Liver (tissue), 9 donors: ENCODE results near the gene ARPC1A. TPM values are rescaled to one million over a fixed set of nuclear protein-coding genes. Genes with fewer than 3 reads are reported as not detected.

Experiments
- DNase-seq: peaks from one replicate; pipeline ENCODE4 v3.0.0-alpha.2; 2017; ENCODE audit warnings: low spot score
- H3K27ac ChIP-seq, 2 donors: one replicate each; pipeline ENCODE4 v1.7.0; 2013; ENCODE audit warnings: inconsistent platforms in 2 of 2, low read length in 2 of 2, control low read depth in 1 of 2, low read depth in 1 of 2, mild to moderate bottlenecking in 1 of 2
- H3K27me3 ChIP-seq, 4 donors: one replicate each; pipeline versions ENCODE4 v1.6.1 to v1.7.0; 2013; ENCODE audit warnings: low read length in 3 of 4, inconsistent platforms in 1 of 4, mild to moderate bottlenecking in 1 of 4, moderate library complexity in 1 of 4; ENCODE audit not compliant: control insufficient read depth in 4 of 4, insufficient read depth in 4 of 4
- H3K36me3 ChIP-seq, 4 donors: one replicate each; pipeline versions ENCODE4 v1.6.1 to v1.7.0; 2013; ENCODE audit warnings: low read length in 3 of 4, mild to moderate bottlenecking in 3 of 4, low read depth in 1 of 4, moderate library complexity in 1 of 4; ENCODE audit not compliant: control insufficient read depth in 4 of 4, insufficient read depth in 3 of 4
- H3K4me1 ChIP-seq, 4 donors: one replicate each; pipeline versions ENCODE4 v1.6.1 to v1.7.0; 2013; ENCODE audit warnings: low read length in 3 of 4, mild to moderate bottlenecking in 3 of 4, moderate library complexity in 1 of 4; ENCODE audit not compliant: control insufficient read depth in 4 of 4, insufficient read depth in 4 of 4
- H3K4me3 ChIP-seq, 3 donors: one replicate each; pipeline versions ENCODE4 v1.6.1 to v1.7.0; 2013; ENCODE audit warnings: low read length in 3 of 3, control low read depth in 1 of 3, low read depth in 1 of 3, mild to moderate bottlenecking in 1 of 3
- H3K9ac ChIP-seq, 2 donors: one replicate each; pipeline ENCODE4 v1.7.0; 2013; ENCODE audit warnings: low read length in 2 of 2, mild to moderate bottlenecking in 2 of 2, moderate library complexity in 2 of 2, control low read depth in 1 of 2, low read depth in 1 of 2
- H3K9me3 ChIP-seq, 4 donors: one replicate each; pipeline versions ENCODE4 v1.6.1 to v1.7.0; 2013; ENCODE audit warnings: low read length in 3 of 4; ENCODE audit not compliant: control insufficient read depth in 4 of 4
- ATF3 ChIP-seq: IDR thresholded peaks from 2 replicates; pipeline ENCODE4 v1.6.1; 2016; ENCODE audit warnings: antibody characterized with exemption
- CTCF ChIP-seq: fragments of 150-350 bp; IDR thresholded peaks from 2 replicates; pipeline ENCODE4 v1.5.1; 2017; ENCODE audit warnings: improper control_type of control experiment, low read depth, low read length; ENCODE audit not compliant: missing input control
- FOXA1 ChIP-seq: IDR thresholded peaks from 2 replicates; pipeline ENCODE4 v1.6.1; 2016; ENCODE audit warnings: antibody characterized with exemption
- FOXA2 ChIP-seq: IDR thresholded peaks from 2 replicates; pipeline ENCODE4 v1.6.1; 2016; ENCODE audit warnings: antibody characterized with exemption
- GABPA ChIP-seq, 2 donors: IDR thresholded peaks in 1 of 2; conservative IDR thresholded peaks in 1 of 2; 2 replicates each; pipeline ENCODE4 v1.6.1; 2016; ENCODE audit warnings: antibody characterized with exemption in 2 of 2, mild to moderate bottlenecking in 1 of 2, moderate library complexity in 1 of 2
- HNF4A ChIP-seq, 2 donors: conservative IDR thresholded peaks; 2 replicates each; pipeline ENCODE4 v1.6.1; 2016; ENCODE audit warnings: antibody characterized with exemption in 2 of 2, mild to moderate bottlenecking in 2 of 2
- HNF4G ChIP-seq: IDR thresholded peaks from 2 replicates; pipeline ENCODE4 v1.6.1; 2016; ENCODE audit warnings: antibody characterized with exemption
- JUND ChIP-seq, 2 donors: IDR thresholded peaks; 2 replicates each; pipeline ENCODE4 v1.6.1; 2016; ENCODE audit warnings: antibody characterized with exemption in 2 of 2
- MAX ChIP-seq: IDR thresholded peaks from 2 replicates; pipeline ENCODE4 v1.6.1; 2016; ENCODE audit warnings: antibody characterized with exemption
- NR2F2 ChIP-seq: IDR thresholded peaks from 2 replicates; pipeline ENCODE4 v1.6.1; 2016; ENCODE audit warnings: antibody characterized with exemption
- RAD21 ChIP-seq, 2 donors: IDR thresholded peaks; 2 replicates each; pipeline ENCODE4 v1.6.1; 2016; ENCODE audit warnings: antibody characterized with exemption in 2 of 2, mild to moderate bottlenecking in 2 of 2
- RXRA ChIP-seq, 2 donors: IDR thresholded peaks; 2 replicates each; pipeline ENCODE4 v1.6.1; 2017 to 2018; ENCODE audit warnings: antibody characterized with exemption in 2 of 2, mild to moderate bottlenecking in 1 of 2
- SP1 ChIP-seq: IDR thresholded peaks from 2 replicates; pipeline ENCODE4 v1.6.1; 2018; ENCODE audit warnings: antibody characterized with exemption, mild to moderate bottlenecking
- TAF1 ChIP-seq: conservative IDR thresholded peaks from 2 replicates; pipeline ENCODE4 v1.6.1; 2016; ENCODE audit warnings: antibody characterized with exemption, mild to moderate bottlenecking
- YY1 ChIP-seq: IDR thresholded peaks from 2 replicates; pipeline ENCODE4 v1.6.1; 2016; ENCODE audit warnings: antibody characterized with exemption, mild to moderate bottlenecking
- ZBTB33 ChIP-seq: IDR thresholded peaks from 2 replicates; pipeline ENCODE4 v1.6.1; 2016; ENCODE audit warnings: antibody characterized with exemption
- WGBS: extraction: QIAGEN DNeasy Blood & Tissue Kit; methylation state at CpG from one replicate; pipeline ENCODE4 v1.1.7; 2013; 5-methylcytosine and 5-hydroxymethylcytosine counted together
- polyA plus RNA-seq, 2 donors: library from polyadenylated mRNA; stranded (reverse) in 1 of 2; unstranded in 1 of 2; fragments of 200-250 nt in 1 of 2; fragments of >200 nt in 1 of 2; fragmentation: Nextera tagmentation in 1 of 2; extraction: Ambion mirVana in 1 of 2; gene quantifications; one replicate each; pipeline versions ENCODE4 v1.2.1 to v1.2.3, GENCODE V29; 2013 to 2015
- total RNA-seq, 2 donors: library from RNA; depleted of rRNA; stranded (reverse); fragments of >200 nt; gene quantifications; one replicate each; pipeline ENCODE4 v1.2.3, GENCODE V29; 2014
- TF ChIP-seq, protein P1 (sequence below): IDR thresholded peaks from 2 replicates; pipeline ENCODE4 v1.6.1; 2016; ENCODE audit warnings: antibody characterized with exemption, mild to moderate bottlenecking
- donor health status: healthy.
- donor health status: healthy.
- donor health status: healthy.
- donor health status: healthy.
- donor health status: healthy.

Gene ARPC1A
- total and polyA plus RNA-seq, 4 donors, result 46.7 to 84.0 (median 60.8) TPM

DNA sequence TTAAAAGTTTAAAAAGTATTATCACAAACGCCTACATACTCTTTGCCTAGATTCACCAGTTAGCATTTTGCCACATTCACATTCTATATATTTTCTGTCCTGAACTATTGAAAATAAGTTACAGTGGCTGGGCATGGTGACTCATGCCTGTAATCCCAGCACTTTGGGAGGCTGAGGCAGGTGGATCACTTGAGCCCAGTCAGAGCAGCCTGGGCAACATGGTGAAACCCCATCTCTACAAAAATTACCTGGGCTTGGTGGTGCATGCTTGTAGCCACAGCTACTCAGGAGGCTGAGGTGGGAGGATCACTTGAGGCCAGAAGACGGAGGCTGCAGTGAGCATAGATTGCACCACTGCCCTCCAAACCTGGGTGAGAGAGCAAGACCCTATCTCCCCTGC is 5.3 kb downstream of the ARPC1A start:
- peaks cover 9 to 26% (median 16%) of the 10 kb centered on the region in 4 donors for H3K4me1 ChIP-seq
- TF ChIP-seq FOXA1 (no peak), HNF4G (no peak), CTCF (no peak), TAF1 (no peak), RXRA (IDR thresholded peaks at IDR 0.05) (no peak), ZBTB33 (no peak), MAX (no peak), FOXA2 (no peak), RAD21 (IDR thresholded peaks at IDR 0.05) (no peak), GABPA (IDR thresholded peaks at IDR 0.05 in 1 of 2, conservative IDR thresholded peaks at IDR 0.05 in 1 of 2) (no peak), NR2F2 (no peak), SP1 (no peak), YY1 (no peak), ATF3 (no peak)
- TF ChIP-seq, protein P1, sequence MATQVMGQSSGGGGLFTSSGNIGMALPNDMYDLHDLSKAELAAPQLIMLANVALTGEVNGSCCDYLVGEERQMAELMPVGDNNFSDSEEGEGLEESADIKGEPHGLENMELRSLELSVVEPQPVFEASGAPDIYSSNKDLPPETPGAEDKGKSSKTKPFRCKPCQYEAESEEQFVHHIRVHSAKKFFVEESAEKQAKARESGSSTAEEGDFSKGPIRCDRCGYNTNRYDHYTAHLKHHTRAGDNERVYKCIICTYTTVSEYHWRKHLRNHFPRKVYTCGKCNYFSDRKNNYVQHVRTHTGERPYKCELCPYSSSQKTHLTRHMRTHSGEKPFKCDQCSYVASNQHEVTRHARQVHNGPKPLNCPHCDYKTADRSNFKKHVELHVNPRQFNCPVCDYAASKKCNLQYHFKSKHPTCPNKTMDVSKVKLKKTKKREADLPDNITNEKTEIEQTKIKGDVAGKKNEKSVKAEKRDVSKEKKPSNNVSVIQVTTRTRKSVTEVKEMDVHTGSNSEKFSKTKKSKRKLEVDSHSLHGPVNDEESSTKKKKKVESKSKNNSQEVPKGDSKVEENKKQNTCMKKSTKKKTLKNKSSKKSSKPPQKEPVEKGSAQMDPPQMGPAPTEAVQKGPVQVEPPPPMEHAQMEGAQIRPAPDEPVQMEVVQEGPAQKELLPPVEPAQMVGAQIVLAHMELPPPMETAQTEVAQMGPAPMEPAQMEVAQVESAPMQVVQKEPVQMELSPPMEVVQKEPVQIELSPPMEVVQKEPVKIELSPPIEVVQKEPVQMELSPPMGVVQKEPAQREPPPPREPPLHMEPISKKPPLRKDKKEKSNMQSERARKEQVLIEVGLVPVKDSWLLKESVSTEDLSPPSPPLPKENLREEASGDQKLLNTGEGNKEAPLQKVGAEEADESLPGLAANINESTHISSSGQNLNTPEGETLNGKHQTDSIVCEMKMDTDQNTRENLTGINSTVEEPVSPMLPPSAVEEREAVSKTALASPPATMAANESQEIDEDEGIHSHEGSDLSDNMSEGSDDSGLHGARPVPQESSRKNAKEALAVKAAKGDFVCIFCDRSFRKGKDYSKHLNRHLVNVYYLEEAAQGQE, result no peak
- peaks cover 2 to 13% (median 11%) of the 10 kb centered on the region in 4 donors for H3K36me3 ChIP-seq
- H3K27me3 ChIP-seq, result no peaks in the 10 kb centered on the region
- H3K9ac ChIP-seq, result no peak overlapping the region
- DNase-seq, result no peak
- 94% methylated on average over 2 of the region's 2 CpGs for WGBS
- no peaks in the 10 kb centered on the region for H3K9me3 ChIP-seq
- H3K27ac ChIP-seq, result no peak overlapping the region
- H3K4me3 ChIP-seq, result no peak overlapping the region

DNA sequence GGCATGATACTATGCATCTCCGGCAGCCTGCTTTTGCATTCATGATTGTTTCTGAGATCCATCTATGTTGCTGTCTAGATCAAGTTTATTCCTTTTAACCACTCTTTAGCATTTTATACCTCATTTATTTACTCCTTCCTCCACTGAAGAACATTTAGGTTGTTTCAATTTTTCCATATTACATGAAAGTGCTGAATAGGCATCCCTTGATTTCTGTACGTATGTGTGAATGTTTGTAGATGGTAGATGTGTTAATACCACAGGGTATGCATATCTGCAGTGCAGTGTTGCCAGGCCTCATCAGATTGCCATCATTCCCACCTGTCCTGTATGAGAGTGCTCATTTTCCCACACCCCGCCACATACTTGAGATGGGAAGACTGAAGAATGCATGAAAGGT is 13.9 kb downstream of the ARPC1A start:
- Histone ChIP-seq H3K4me3 (no peak overlapping the region), H3K36me3 (peaks cover 2 to 52% (median 40%) of the 10 kb centered on the region in 4 donors), H3K9ac (no peak overlapping the region), H3K27ac (no peak overlapping the region), H3K4me1 (no peaks in the 10 kb centered on the region), H3K27me3 (no peaks in the 10 kb centered on the region), H3K9me3 (no peaks in the 10 kb centered on the region)
- DNase-seq, result no peak
- 97% methylated on average over 3 of the region's 3 CpGs for WGBS
- TF ChIP-seq GABPA (IDR thresholded peaks at IDR 0.05 in 1 of 2, conservative IDR thresholded peaks at IDR 0.05 in 1 of 2), result no peak
- no peak for TF ChIP-seq HNF4A (conservative IDR thresholded peaks at IDR 0.05)
- no peak for TF ChIP-seq SP1
- TF ChIP-seq RXRA (IDR thresholded peaks at IDR 0.05), result no peak
- no peak for TF ChIP-seq FOXA2
- TF ChIP-seq ATF3, result no peak
- TF ChIP-seq, protein P1, result no peak
- TF ChIP-seq NR2F2, result no peak
- no peak for TF ChIP-seq HNF4G
- no peak for TF ChIP-seq ZBTB33
- no peak for TF ChIP-seq YY1
- no peak for TF ChIP-seq FOXA1
- TF ChIP-seq TAF1, result no peak
- no peak for TF ChIP-seq JUND (IDR thresholded peaks at IDR 0.05)
